NK-92 (cell line): ENCODE data around the gene TAPT1.
"Not testable (repeated sequence)": the region's sequence is repeated elsewhere in the genome, so short reads cannot be mapped to it uniquely, and the experiment has no call there.

Source experiments
- DNase-seq: peaks from one replicate; lab custom pipeline; 2025; ENCODE audit not compliant: unreplicated experiment; lab: John Stamatoyannopoulos, UW

TAPT1 gene

GRCh38 chr4:16217300-16218051, 8.8 kb downstream of the TAPT1 start:
- DNase-seq, result no peak

- no peak for DNase-seq
Measured at GRCh38 chr4:16213121-16213520, 13.2 kb downstream of the TAPT1 start.

GRCh38 chr4:16212138-16212782, 14.0 kb downstream of the TAPT1 start:
- no peak for DNase-seq

- DNase-seq, result no peak
Measured at GRCh38 chr4:16207409-16207808, 18.9 kb downstream of the TAPT1 start.

GRCh38 chr4:16206848-16207247, 19.4 kb downstream of the TAPT1 start:
- no peak for DNase-seq

GRCh38 chr4:16206301-16206700, 20.0 kb downstream of the TAPT1 start:
- DNase-seq, result no peak

GRCh38 chr4:16205298-16206164, 20.7 kb downstream of the TAPT1 start:
- no peak for DNase-seq

- no peak for DNase-seq
Measured at GRCh38 chr4:16204505-16204904, 21.8 kb downstream of the TAPT1 start.

- no peak for DNase-seq
Measured at GRCh38 chr4:16203083-16203482, 23.2 kb downstream of the TAPT1 start.

GRCh38 chr4:16202598-16202997, 23.7 kb downstream of the TAPT1 start:
- DNase-seq, result no peak

- no peak for DNase-seq
Measured at GRCh38 chr4:16199093-16199492, 27.2 kb downstream of the TAPT1 start.

- no peak for DNase-seq
Measured at GRCh38 chr4:16197876-16198665, 28.2 kb downstream of the TAPT1 start.

- no peak for DNase-seq
Measured at GRCh38 chr4:16196482-16197393, 29.5 kb downstream of the TAPT1 start.

- DNase-seq, result no peak
Measured at GRCh38 chr4:16195209-16195608, 31.1 kb downstream of the TAPT1 start.

GRCh38 chr4:16194798-16195197, 31.5 kb downstream of the TAPT1 start:
- not testable (repeated sequence) for DNase-seq

GRCh38 chr4:16194214-16194613, 32.1 kb downstream of the TAPT1 start:
- DNase-seq, result no peak

GRCh38 chr4:16192631-16193518, 33.4 kb downstream of the TAPT1 start:
- no peak for DNase-seq

- no peak for DNase-seq
Measured at GRCh38 chr4:16192057-16192456, 34.2 kb downstream of the TAPT1 start.

- no peak for DNase-seq
Measured at GRCh38 chr4:16187455-16187854, 38.8 kb downstream of the TAPT1 start.
